Upper lobe of left lung (tissue), 6 donors: ENCODE measurements around the gene SCAI. TPM values are rescaled to one million over a fixed set of nuclear protein-coding genes. Genes with fewer than 3 reads are reported as not detected.
"Not testable (repeated sequence)": the region's sequence is repeated elsewhere in the genome, so short reads cannot be mapped to it uniquely, and the experiment has no call there.

Experiments
- ATAC-seq, 2 donors: fragments of 200-7000 bp; cut with Tn5 transposase; one replicate each; pipeline ENCODE4 v1.9.1; 2022; ENCODE audit warnings: mild to moderate bottlenecking in 2 of 2, moderate library complexity in 2 of 2; ENCODE audit not compliant: low FRiP score in 2 of 2
- DNase-seq, 2 donors: peaks; one replicate each; pipeline ENCODE4 v3.0.0-alpha.2; 2019 to 2020
- H3K27ac ChIP-seq, 4 donors: fragments of 200-600 bp; sonication (generic); one replicate each; pipeline ENCODE4 v1.5.1; 2016 to 2019
- H3K27me3 ChIP-seq, 4 donors: fragments of 200-600 bp; sonication (generic); one replicate each; pipeline ENCODE4 v1.5.1; 2017 to 2019
- H3K36me3 ChIP-seq, 4 donors: fragments of 200-600 bp; sonication (generic); one replicate each; pipeline ENCODE4 v1.5.1; 2016 to 2019
- H3K4me1 ChIP-seq, 4 donors: fragments of 200-600 bp; sonication (generic); one replicate each; pipeline ENCODE4 v1.5.1; 2018 to 2019
- H3K4me3 ChIP-seq, 4 donors: fragments of 200-600 bp; sonication (generic); one replicate each; pipeline ENCODE4 v1.5.1; 2017 to 2019; ENCODE audit warnings: mild to moderate bottlenecking in 2 of 4, moderate library complexity in 1 of 4
- H3K9me3 ChIP-seq, 4 donors: fragments of 200-600 bp; sonication (generic); one replicate each; pipeline ENCODE4 v1.5.1; 2018 to 2019
- CTCF ChIP-seq, 6 experiments: fragments of 450-650 bp in 4 of 6; fragments of 200-600 bp in 2 of 6; sonication (generic) in 2 of 6; IDR thresholded peaks; one replicate each; pipeline ENCODE4 v1.5.1; 2016 to 2019; ENCODE audit warnings: antibody characterized with exemption in 6 of 6
- EP300 ChIP-seq, 4 donors: sonication (generic); formaldehyde crosslinking; IDR thresholded peaks; one replicate each; pipeline ENCODE4 v1.5.1; 2017; ENCODE audit warnings: antibody characterized with exemption in 4 of 4, control low read depth in 2 of 4
- POLR2A ChIP-seq, 4 donors: fragments of 450-650 bp; IDR thresholded peaks; one replicate each; pipeline ENCODE4 v1.5.1; 2016 to 2017; ENCODE audit warnings: antibody characterized with exemption in 4 of 4, mild to moderate bottlenecking in 2 of 4
- POLR2AphosphoS5 ChIP-seq, 2 donors: sonication (generic); formaldehyde crosslinking; IDR thresholded peaks; one replicate each; pipeline ENCODE4 v1.5.1; 2017; ENCODE audit warnings: antibody characterized with exemption in 2 of 2
- WGBS, 2 donors: methylation state at CpG; one replicate each; pipeline ENCODE4 v1.1.5; 2017 to 2018; 5-methylcytosine and 5-hydroxymethylcytosine counted together
- total RNA-seq, 6 donors: library from RNA; depleted of rRNA in 4 of 6; stranded (reverse); fragments of >200 nt in 4 of 6; gene quantifications; one replicate each; pipeline versions ENCODE4 v1.1.0 to v1.2.1, GENCODE V29; 2016 to 2021
- donor health status: DM: no; HTN: no; CAD: no; lungs with moderate emphysema.
- donor health status: DM: no; HTN: yes; CAD: no; lungs with severe emphysema.

The SCAI gene
- total RNA-seq, 6 donors from 2014 or later = 12.9 to 77.5 (median 23.4) TPM

- DNase-seq (no peak), ATAC-seq (no peak)
These were observed 100.2 kb downstream of the SCAI start for GRCh38 chr9:125043148-125043547.

GRCh38 chr9:125038166-125038565 is 105.2 kb downstream of the SCAI start:
- Histone ChIP-seq H3K9me3 (no peaks in the 10 kb centered on the region), H3K27ac (no peak overlapping the region), H3K36me3 (no peaks in the 10 kb centered on the region), H3K27me3 (no peaks in the 10 kb centered on the region), H3K4me3 (no peak overlapping the region), H3K4me1 (no peaks in the 10 kb centered on the region)
- no peak for ATAC-seq
- 78 to 85% methylated on average over 2 of the region's 2 CpGs for WGBS, 2 donors
- no peak for DNase-seq
- TF ChIP-seq POLR2AphosphoS5 (IDR thresholded peaks at IDR 0.05) (no peak), EP300 (IDR thresholded peaks at IDR 0.05) (no peak), CTCF (IDR thresholded peaks at IDR 0.05) (no peak)

More at GRCh38 chr9:125043148-125043547, 100.2 kb downstream of the SCAI start:
- Histone ChIP-seq H3K36me3 (no peaks in the 10 kb centered on the region), H3K4me3 (no peak overlapping the region), H3K4me1 (no peaks in the 10 kb centered on the region), H3K27ac (no peak overlapping the region), H3K9me3 (no peaks in the 10 kb centered on the region), H3K27me3 (no peaks in the 10 kb centered on the region)
- 90 to 94% methylated on average over 3 of the region's 3 CpGs for WGBS, 2 donors
- TF ChIP-seq CTCF (IDR thresholded peaks at IDR 0.05) (no peak), POLR2AphosphoS5 (IDR thresholded peaks at IDR 0.05) (no peak), EP300 (IDR thresholded peaks at IDR 0.05) (no peak), POLR2A (IDR thresholded peaks at IDR 0.05) (no peak)

GRCh38 chr9:125028041-125028440 is 115.3 kb downstream of the SCAI start:
- no peaks in the 10 kb centered on the region for H3K9me3 ChIP-seq
- no peak overlapping the region for H3K27ac ChIP-seq
- peaks cover 0 to 39% (median 9%) of the 10 kb centered on the region in 4 donors for H3K36me3 ChIP-seq
- ATAC-seq (no peak), DNase-seq (no peak)
- TF ChIP-seq POLR2A (IDR thresholded peaks at IDR 0.05) (no peak), CTCF (IDR thresholded peaks at IDR 0.05) (no peak), EP300 (IDR thresholded peaks at IDR 0.05) (no peak), POLR2AphosphoS5 (IDR thresholded peaks at IDR 0.05) (no peak)
- no peaks in the 10 kb centered on the region for H3K4me1 ChIP-seq
- 66 to 84% methylated on average over 3 of the region's 3 CpGs for WGBS, 2 donors
- H3K4me3 ChIP-seq = no peak overlapping the region
- H3K27me3 ChIP-seq = no peaks in the 10 kb centered on the region

- Histone ChIP-seq H3K4me3 (no peak overlapping the region), H3K27me3 (no peaks in the 10 kb centered on the region), H3K27ac (no peak overlapping the region), H3K36me3 (peaks cover 0 to 44% (median 9%) of the 10 kb centered on the region in 4 donors), H3K9me3 (no peaks in the 10 kb centered on the region), H3K4me1 (no peaks in the 10 kb centered on the region)
- no peak for ATAC-seq
- no peak for DNase-seq
- TF ChIP-seq POLR2A (IDR thresholded peaks at IDR 0.05) (no peak), CTCF (IDR thresholded peaks at IDR 0.05) (no peak), EP300 (IDR thresholded peaks at IDR 0.05) (no peak), POLR2AphosphoS5 (IDR thresholded peaks at IDR 0.05) (no peak)
- WGBS, 2 donors = 71 to 92% methylated on average over 1 of the region's 1 CpG
These were observed 118.4 kb downstream of the SCAI start for GRCh38 chr9:125024917-125025316.

- Histone ChIP-seq H3K9me3 (no peaks in the 10 kb centered on the region), H3K4me1 (no peaks in the 10 kb centered on the region), H3K4me3 (no peak overlapping the region), H3K36me3 (peaks cover 6 to 43% (median 19%) of the 10 kb centered on the region in 4 donors), H3K27ac (no peak overlapping the region), H3K27me3 (no peaks in the 10 kb centered on the region)
- DNase-seq (no peak), ATAC-seq (no peak)
- 96 to 98% methylated on average over 4 of the region's 4 CpGs for WGBS, 2 donors
- no peak for TF ChIP-seq POLR2AphosphoS5 (IDR thresholded peaks at IDR 0.05)
- TF ChIP-seq POLR2A (IDR thresholded peaks at IDR 0.05) = no peak
- TF ChIP-seq EP300 (IDR thresholded peaks at IDR 0.05) = no peak
- no peak for TF ChIP-seq CTCF (IDR thresholded peaks at IDR 0.05)
These were observed 122.3 kb downstream of the SCAI start for GRCh38 chr9:125021069-125021468.

GRCh38 chr9:125015655-125016054 is 127.7 kb downstream of the SCAI start:
- peaks cover 6 to 17% (median 10%) of the 10 kb centered on the region in 4 donors for H3K36me3 ChIP-seq
- not testable (repeated sequence) for H3K27ac ChIP-seq, H3K27me3 ChIP-seq, ATAC-seq, DNase-seq, H3K4me3 ChIP-seq, H3K9me3 ChIP-seq, H3K4me1 ChIP-seq
- whole genome bisulfite sequencing, 2 donors = 96% methylated on average over 4 to 5 of the region's 5 CpGs

- H3K27me3 ChIP-seq, DNase-seq, ATAC-seq, H3K4me1 ChIP-seq, H3K36me3 ChIP-seq, H3K4me3 ChIP-seq, H3K27ac ChIP-seq, H3K9me3 ChIP-seq: not testable (repeated sequence)
- 93 to 100% methylated on average over 2 to 3 of the region's 4 CpGs for WGBS, 2 donors
These were observed 131.3 kb downstream of the SCAI start for GRCh38 chr9:125012013-125012412.
